Uterus (tissue), 4 donors: Measurements from ENCODE around the gene DPP9. TPM values are rescaled to one million over a fixed set of nuclear protein-coding genes. Genes with fewer than 3 reads are reported as not detected.
"Not testable (repeated sequence)": the region's sequence is repeated elsewhere in the genome, so short reads cannot be mapped to it uniquely, and the experiment has no call there.

Experiments used
- DNase-seq, 2 donors: peaks; one replicate each; pipeline ENCODE4 v3.0.0-alpha.2; 2019 to 2020
- H3K27ac ChIP-seq, 2 donors: fragments of 200-600 bp; sonication (generic); 1 replicate in 1 of 2; 2 replicates in 1 of 2; pipeline ENCODE4 v1.5.1; 2016 to 2018
- H3K27me3 ChIP-seq, 2 donors: fragments of 200-600 bp; sonication (generic); one replicate each; pipeline ENCODE4 v1.5.1; 2018 to 2019; ENCODE audit warnings: control low read depth in 1 of 2
- H3K36me3 ChIP-seq, 2 donors: fragments of 200-600 bp; sonication (generic); one replicate each; pipeline ENCODE4 v1.5.1; 2019; ENCODE audit warnings: control low read depth in 1 of 2
- H3K4me1 ChIP-seq, 2 donors: fragments of 200-600 bp; sonication (generic); one replicate each; pipeline ENCODE4 v1.5.1; 2018 to 2019; ENCODE audit warnings: control low read depth in 1 of 2
- H3K4me3 ChIP-seq, 2 donors: fragments of 200-600 bp; sonication (generic); 1 replicate in 1 of 2; 2 replicates in 1 of 2; pipeline ENCODE4 v1.5.1; 2018 to 2019; ENCODE audit warnings: mild to moderate bottlenecking in 1 of 2
- H3K9me3 ChIP-seq, 2 donors: fragments of 200-600 bp; sonication (generic); one replicate each; pipeline ENCODE4 v1.5.1; 2019; ENCODE audit warnings: control low read depth in 1 of 2
- POLR2A ChIP-seq, 2 donors: fragments of 450-650 bp; IDR thresholded peaks; one replicate each; pipeline ENCODE4 v1.6.1; 2016; ENCODE audit warnings: antibody characterized with exemption in 2 of 2, mild to moderate bottlenecking in 1 of 2, moderate library complexity in 1 of 2
- intact Hi-C: fragments of 100-400 bp; cut with DNase I; formaldehyde crosslinking; loops from one replicate; pipeline ENCODE4 v1.15.1; 2023; ENCODE audit warnings: low total_unique reads
- total RNA-seq, 4 donors: library from RNA; depleted of rRNA in 3 of 4; stranded (reverse); fragments of >200 nt in 3 of 4; gene quantifications; one replicate each; pipeline versions ENCODE4 v1.1.0 to v1.2.4, GENCODE V29; 2014 to 2023
- TF ChIP-seq, protein P1 (sequence below), 4 experiments: fragments of 200-600 bp in 2 of 4; fragments of 450-650 bp in 2 of 4; sonication (generic) in 2 of 4; IDR thresholded peaks; one replicate each; pipeline ENCODE4 v1.5.1; 2016 to 2019; ENCODE audit warnings: antibody characterized with exemption in 4 of 4, mild to moderate bottlenecking in 2 of 4, moderate library complexity in 1 of 4
- donor health status: DM: yes; HTN: yes; CAD: no.

DPP9 gene
- total RNA-seq, 4 donors from 2014 or later = 17.8 to 194 (median 48.5) TPM

DNA sequence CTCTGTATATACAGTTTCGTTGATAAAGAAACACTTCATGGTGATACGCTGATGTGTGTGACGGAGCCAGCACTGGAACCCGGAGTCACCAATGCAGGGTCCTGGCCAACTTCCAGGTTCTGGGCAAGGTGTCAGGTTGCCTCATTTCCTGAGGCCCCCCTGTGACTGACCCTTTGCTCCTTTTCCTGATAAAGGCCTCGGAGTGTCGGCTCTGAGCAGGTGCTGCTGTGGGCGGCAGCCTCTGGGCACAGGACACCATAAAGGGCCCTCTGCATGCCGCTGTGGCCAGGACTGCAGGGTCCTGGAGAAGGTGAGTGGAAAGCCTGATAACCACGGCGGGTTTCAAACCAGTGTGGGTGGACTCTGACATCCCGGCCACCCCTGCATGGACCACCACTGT, 36.2 kb downstream of the DPP9 start:
- DNase-seq = no peak
- no peaks in the 10 kb centered on the region for H3K4me1 ChIP-seq
- H3K27ac ChIP-seq = no peak overlapping the region
- no peaks in the 10 kb centered on the region for H3K27me3 ChIP-seq
- no peaks in the 10 kb centered on the region for H3K36me3 ChIP-seq
- intact Hi-C loops = no loop called here
- no peak overlapping the region for H3K4me3 ChIP-seq
- H3K9me3 ChIP-seq = no peaks in the 10 kb centered on the region
- TF ChIP-seq, protein P1, sequence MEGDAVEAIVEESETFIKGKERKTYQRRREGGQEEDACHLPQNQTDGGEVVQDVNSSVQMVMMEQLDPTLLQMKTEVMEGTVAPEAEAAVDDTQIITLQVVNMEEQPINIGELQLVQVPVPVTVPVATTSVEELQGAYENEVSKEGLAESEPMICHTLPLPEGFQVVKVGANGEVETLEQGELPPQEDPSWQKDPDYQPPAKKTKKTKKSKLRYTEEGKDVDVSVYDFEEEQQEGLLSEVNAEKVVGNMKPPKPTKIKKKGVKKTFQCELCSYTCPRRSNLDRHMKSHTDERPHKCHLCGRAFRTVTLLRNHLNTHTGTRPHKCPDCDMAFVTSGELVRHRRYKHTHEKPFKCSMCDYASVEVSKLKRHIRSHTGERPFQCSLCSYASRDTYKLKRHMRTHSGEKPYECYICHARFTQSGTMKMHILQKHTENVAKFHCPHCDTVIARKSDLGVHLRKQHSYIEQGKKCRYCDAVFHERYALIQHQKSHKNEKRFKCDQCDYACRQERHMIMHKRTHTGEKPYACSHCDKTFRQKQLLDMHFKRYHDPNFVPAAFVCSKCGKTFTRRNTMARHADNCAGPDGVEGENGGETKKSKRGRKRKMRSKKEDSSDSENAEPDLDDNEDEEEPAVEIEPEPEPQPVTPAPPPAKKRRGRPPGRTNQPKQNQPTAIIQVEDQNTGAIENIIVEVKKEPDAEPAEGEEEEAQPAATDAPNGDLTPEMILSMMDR (IDR thresholded peaks at IDR 0.05) = no peak
- TF ChIP-seq POLR2A (IDR thresholded peaks at IDR 0.05) = no peak

DNA sequence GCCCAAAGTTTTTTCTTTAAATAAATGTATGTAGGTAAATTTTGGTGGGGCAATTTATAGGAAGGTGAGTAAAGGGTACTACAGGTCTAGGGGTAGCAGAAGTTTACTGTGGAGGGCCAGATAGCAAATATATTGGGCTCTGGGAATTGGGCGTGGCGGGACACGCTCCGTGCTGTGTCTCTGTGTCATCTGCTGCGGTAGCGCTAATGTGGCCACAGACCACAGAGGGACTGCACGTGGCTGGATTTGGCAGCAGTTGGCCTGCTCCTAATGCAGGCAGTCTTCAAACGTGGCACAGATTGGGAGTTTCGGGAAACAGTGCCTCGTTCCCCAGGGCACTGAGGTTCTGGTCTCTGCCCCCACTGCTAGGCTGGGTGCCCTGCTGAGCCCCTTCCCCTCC, 36.9 kb downstream of the DPP9 start:
- no peak overlapping the region for H3K4me3 ChIP-seq
- no peaks in the 10 kb centered on the region for H3K9me3 ChIP-seq
- intact Hi-C loops = no loop called here
- H3K27ac ChIP-seq = no peak overlapping the region
- no peaks in the 10 kb centered on the region for H3K4me1 ChIP-seq
- H3K27me3 ChIP-seq = no peaks in the 10 kb centered on the region
- TF ChIP-seq, protein P1 (IDR thresholded peaks at IDR 0.05) = no peak
- no peak for TF ChIP-seq POLR2A (IDR thresholded peaks at IDR 0.05)
- no peaks in the 10 kb centered on the region for H3K36me3 ChIP-seq
- DNase-seq = no peak

DNA sequence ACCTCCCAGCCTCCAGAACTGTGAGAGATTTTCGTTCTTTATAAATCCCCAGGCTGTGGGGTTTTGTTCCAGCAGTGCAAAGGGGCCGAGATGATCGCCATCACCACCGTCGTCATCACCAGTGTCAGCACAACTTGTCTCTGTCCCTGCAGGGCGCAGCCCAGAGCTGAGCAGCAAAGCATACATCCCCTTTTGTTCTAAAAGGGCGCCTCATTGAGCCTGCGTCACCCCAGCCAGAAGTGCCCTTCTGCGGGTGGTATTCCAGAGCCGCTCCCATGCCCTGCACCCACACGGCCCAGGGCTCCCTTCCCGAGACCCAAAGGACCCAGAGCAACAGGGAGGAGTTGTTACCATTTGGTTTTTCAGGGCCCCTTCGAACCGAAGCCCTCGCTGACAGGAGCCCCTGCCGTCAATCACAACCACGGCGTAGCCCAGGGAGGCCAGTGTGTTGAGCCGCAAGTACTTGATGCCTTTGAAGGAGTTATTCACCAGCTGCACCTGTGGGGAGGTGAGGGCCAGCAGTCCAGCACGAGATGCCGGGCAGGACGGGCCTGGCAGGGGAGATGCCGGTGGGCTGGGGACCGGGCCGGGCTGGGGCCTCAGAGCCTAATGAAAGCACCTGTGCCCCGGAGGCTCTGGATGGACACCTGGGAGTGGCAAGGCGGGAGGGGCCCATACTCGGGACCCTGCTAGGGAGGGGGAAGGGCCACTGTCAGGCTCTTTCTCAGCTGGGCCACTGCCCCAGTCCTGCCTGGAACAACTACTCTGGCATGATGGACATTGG, 39.1 kb downstream of the DPP9 start:
- H3K4me1 ChIP-seq = no peaks in the 10 kb centered on the region
- no peaks in the 10 kb centered on the region for H3K36me3 ChIP-seq
- DNase-seq = no peak
- intact Hi-C loops = no loop called here
- no peaks in the 10 kb centered on the region for H3K9me3 ChIP-seq
- no peak overlapping the region for H3K27ac ChIP-seq
- no peaks in the 10 kb centered on the region for H3K27me3 ChIP-seq
- no peak overlapping the region for H3K4me3 ChIP-seq
- TF ChIP-seq, protein P1 (IDR thresholded peaks at IDR 0.05) = no peak
- no peak for TF ChIP-seq POLR2A (IDR thresholded peaks at IDR 0.05)

- Histone ChIP-seq H3K4me1 (no peaks in the 10 kb centered on the region), H3K27me3 (no peaks in the 10 kb centered on the region), H3K36me3 (no peaks in the 10 kb centered on the region), H3K9me3 (no peaks in the 10 kb centered on the region), H3K4me3 (no peak overlapping the region), H3K27ac (no peak overlapping the region)
- intact Hi-C loops = no loop called here
- no peak for DNase-seq
- no peak for TF ChIP-seq POLR2A (IDR thresholded peaks at IDR 0.05)
- TF ChIP-seq, protein P1 (IDR thresholded peaks at IDR 0.05) = no peak
These were observed 41.0 kb downstream of the DPP9 start for GRCh38 chr19:4682417-4683200.

DNA sequence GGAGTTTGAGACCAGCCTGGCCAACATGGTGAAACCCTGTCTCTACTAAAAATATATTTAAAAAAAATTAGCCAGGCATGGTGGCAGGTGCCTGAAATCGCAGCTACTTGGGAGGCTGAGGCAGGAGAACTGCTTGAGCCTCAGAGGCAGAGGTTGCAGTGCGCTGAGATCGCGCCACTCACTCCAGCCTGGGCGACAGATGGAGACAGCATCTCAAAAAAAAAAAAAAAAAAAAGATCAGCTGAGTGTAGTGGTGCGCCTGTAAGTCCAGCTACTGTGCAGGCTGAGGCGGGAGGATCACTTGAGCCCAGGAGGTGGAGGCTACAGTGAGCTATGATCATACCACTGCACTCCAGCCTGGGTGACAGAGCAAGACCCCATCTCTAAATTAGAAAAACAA, 43.6 kb downstream of the DPP9 start:
- H3K27ac ChIP-seq, H3K4me3 ChIP-seq, H3K9me3 ChIP-seq, DNase-seq, H3K4me1 ChIP-seq, H3K36me3 ChIP-seq, H3K27me3 ChIP-seq, intact Hi-C loops: not testable (repeated sequence)
